Measurements from ENCODE around the gene OR4X2. TPM values are rescaled to one million over a fixed set of nuclear protein-coding genes. Genes with fewer than 3 reads are reported as not detected.

Gene OR4X2, protein sequence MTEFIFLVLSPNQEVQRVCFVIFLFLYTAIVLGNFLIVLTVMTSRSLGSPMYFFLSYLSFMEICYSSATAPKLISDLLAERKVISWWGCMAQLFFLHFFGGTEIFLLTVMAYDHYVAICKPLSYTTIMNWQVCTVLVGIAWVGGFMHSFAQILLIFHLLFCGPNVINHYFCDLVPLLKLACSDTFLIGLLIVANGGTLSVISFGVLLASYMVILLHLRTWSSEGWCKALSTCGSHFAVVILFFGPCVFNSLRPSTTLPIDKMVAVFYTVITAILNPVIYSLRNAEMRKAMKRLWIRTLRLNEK
- total RNA-seq (not detected), polyA plus RNA-seq (not detected)
- long read RNA-seq, donor 1 = 0 reads
- long read RNA-seq, donor 2 = 0 reads
- long read RNA-seq, donor 3 = 0 reads
- long read RNA-seq, donor 4 = 0 reads
- long read RNA-seq, donor 5 = 0 reads

GRCh38 chr11:48244804-48245203 lies at the start of gene OR4X2:
OR4X2 (plus strand) TSS chr11:48245104; CDS start chr11:48245104, 0 bp downstream.
- Histone ChIP-seq H3K4me3 (no peak within 1 kb of the TSS), H3K36me3 (ENCODE audit: control insufficient read depth in 4 of 4, insufficient read depth in 4 of 4, low read length in 4 of 4) (no peaks in the 10 kb centered on the region), H3K4me1 (ENCODE audit: control insufficient read depth in 5 of 5, insufficient read depth in 5 of 5, low read length in 5 of 5) (no peaks in the 10 kb centered on the region), H3K9me3 (ENCODE audit: control insufficient read depth in 4 of 4, insufficient read depth in 3 of 4, low read length in 3 of 4) (peaks cover 0 to 10% (median 5%) of the 10 kb centered on the region in 4 donors), H3K27me3 (ENCODE audit: control insufficient read depth in 3 of 3, insufficient read depth in 3 of 3, low read length in 2 of 3) (no peaks in the 10 kb centered on the region), H3K27ac (ENCODE audit: low read depth in 1 of 2, low read length in 1 of 2) (no peak within 1 kb of the TSS), H3K9ac (ENCODE audit: insufficient read depth in 1 of 2, low read length in 2 of 2) (no peak within 1 kb of the TSS)
- ATAC-seq (ENCODE audit: insufficient read depth, low FRiP score) (no peak), DNase-seq (no peak)
- TF ChIP-seq, protein P1, sequence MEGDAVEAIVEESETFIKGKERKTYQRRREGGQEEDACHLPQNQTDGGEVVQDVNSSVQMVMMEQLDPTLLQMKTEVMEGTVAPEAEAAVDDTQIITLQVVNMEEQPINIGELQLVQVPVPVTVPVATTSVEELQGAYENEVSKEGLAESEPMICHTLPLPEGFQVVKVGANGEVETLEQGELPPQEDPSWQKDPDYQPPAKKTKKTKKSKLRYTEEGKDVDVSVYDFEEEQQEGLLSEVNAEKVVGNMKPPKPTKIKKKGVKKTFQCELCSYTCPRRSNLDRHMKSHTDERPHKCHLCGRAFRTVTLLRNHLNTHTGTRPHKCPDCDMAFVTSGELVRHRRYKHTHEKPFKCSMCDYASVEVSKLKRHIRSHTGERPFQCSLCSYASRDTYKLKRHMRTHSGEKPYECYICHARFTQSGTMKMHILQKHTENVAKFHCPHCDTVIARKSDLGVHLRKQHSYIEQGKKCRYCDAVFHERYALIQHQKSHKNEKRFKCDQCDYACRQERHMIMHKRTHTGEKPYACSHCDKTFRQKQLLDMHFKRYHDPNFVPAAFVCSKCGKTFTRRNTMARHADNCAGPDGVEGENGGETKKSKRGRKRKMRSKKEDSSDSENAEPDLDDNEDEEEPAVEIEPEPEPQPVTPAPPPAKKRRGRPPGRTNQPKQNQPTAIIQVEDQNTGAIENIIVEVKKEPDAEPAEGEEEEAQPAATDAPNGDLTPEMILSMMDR (IDR thresholded peaks at IDR 0.05; ENCODE audit: control extremely low read depth, extremely low read depth) = no peak

DNA sequence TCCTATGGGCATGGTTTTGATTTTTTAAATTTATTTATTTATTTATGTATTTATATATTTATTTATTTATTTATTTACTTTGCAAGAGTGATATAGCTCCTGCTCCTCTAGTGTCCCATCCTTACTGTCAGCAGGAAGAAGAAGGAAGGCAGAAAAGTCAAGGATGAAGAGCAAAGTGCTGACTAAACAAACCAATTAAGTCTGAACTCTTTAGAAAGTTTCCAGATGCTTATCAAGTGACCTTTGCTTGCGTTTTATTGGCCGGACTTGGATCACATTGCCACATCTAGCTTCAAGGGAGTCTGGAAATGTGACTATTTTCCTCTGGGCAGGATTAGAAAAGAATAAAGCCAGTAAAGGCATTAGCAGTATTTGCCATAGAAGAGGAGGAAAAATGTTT lies 37.0 kb upstream of the OR4X2 start:
- Histone ChIP-seq H3K27me3 (ENCODE audit: control insufficient read depth in 3 of 3, insufficient read depth in 3 of 3, low read length in 2 of 3) (no peaks in the 10 kb centered on the region), H3K27ac (ENCODE audit: low read depth in 1 of 2, low read length in 1 of 2) (no peak overlapping the region), H3K36me3 (ENCODE audit: control insufficient read depth in 4 of 4, insufficient read depth in 4 of 4, low read length in 4 of 4) (no peaks in the 10 kb centered on the region), H3K9ac (ENCODE audit: insufficient read depth in 1 of 2, low read length in 2 of 2) (no peak overlapping the region), H3K4me1 (ENCODE audit: control insufficient read depth in 5 of 5, insufficient read depth in 5 of 5, low read length in 5 of 5) (no peaks in the 10 kb centered on the region), H3K4me3 (no peak overlapping the region), H3K9me3 (ENCODE audit: control insufficient read depth in 4 of 4, insufficient read depth in 3 of 4, low read length in 3 of 4) (no peaks in the 10 kb centered on the region)
- ATAC-seq (ENCODE audit: insufficient read depth, low FRiP score) (no peak), DNase-seq (no peak)
- WGBS, 2 donors = 79 to 91% methylated on average over 2 of the region's 2 CpGs
- TF ChIP-seq, protein P1 (IDR thresholded peaks at IDR 0.05; ENCODE audit: control extremely low read depth, extremely low read depth) = no peak

GRCh38 chr11:48210052-48210451 lies 34.9 kb upstream of the OR4X2 start:
- no peaks in the 10 kb centered on the region for H3K36me3 ChIP-seq (ENCODE audit: control insufficient read depth in 4 of 4, insufficient read depth in 4 of 4, low read length in 4 of 4)
- no peak overlapping the region for H3K4me3 ChIP-seq
- no peaks in the 10 kb centered on the region for H3K4me1 ChIP-seq (ENCODE audit: control insufficient read depth in 5 of 5, insufficient read depth in 5 of 5, low read length in 5 of 5)
- TF ChIP-seq, protein P1 (IDR thresholded peaks at IDR 0.05; ENCODE audit: control extremely low read depth, extremely low read depth) = no peak
- no peak overlapping the region for H3K27ac ChIP-seq (ENCODE audit: low read depth in 1 of 2, low read length in 1 of 2)
- no peak overlapping the region for H3K9ac ChIP-seq (ENCODE audit: insufficient read depth in 1 of 2, low read length in 2 of 2)
- WGBS, 2 donors = 34% methylated on average over 7 of the region's 7 CpGs
- ATAC-seq (ENCODE audit: insufficient read depth, low FRiP score) (no peak), DNase-seq (no peak)
- no peaks in the 10 kb centered on the region for H3K27me3 ChIP-seq (ENCODE audit: control insufficient read depth in 3 of 3, insufficient read depth in 3 of 3, low read length in 2 of 3)
- peaks cover 0 to 2% (median 0%) of the 10 kb centered on the region in 4 donors for H3K9me3 ChIP-seq (ENCODE audit: control insufficient read depth in 4 of 4, insufficient read depth in 3 of 4, low read length in 3 of 4)
